ENCODE measurements around the gene VAC14. TPM values are rescaled to one million over a fixed set of nuclear protein-coding genes. Genes with fewer than 3 reads are reported as not detected.

VAC14 gene
- polyA plus RNA-seq, 3 donors, result 20.7 to 49.4 (median 31.1) TPM

GRCh38 chr16:70740174-70740913 is 60.6 kb downstream of the VAC14 start:
- H3K27ac ChIP-seq (ENCODE audit: low read depth in 1 of 2, low read length in 2 of 2), result no peak overlapping the region
- no peaks in the 10 kb centered on the region for H4K20me1 ChIP-seq (ENCODE audit: insufficient read depth, low read length)
- Mint-ChIP-seq H3K27ac (no peak overlapping the region), H3K36me3 (peaks cover 60 to 87% of the 10 kb centered on the region in 2 donors), H3K9me3 (peaks cover 11 to 16% (median 13%) of the 10 kb centered on the region in 7 donors), H3K27me3 (ENCODE audit: low read depth in 3 of 3) (peaks cover 0 to 6% (median 2%) of the 10 kb centered on the region in 3 donors), H3K4me3 (no peak overlapping the region), H3K4me1 (peaks cover 17% of the 10 kb centered on the region)
- peaks cover 52 to 80% of the 10 kb centered on the region in 2 donors for H3K36me3 ChIP-seq (replicated peaks in 1 of 2; ENCODE audit: control insufficient read depth in 1 of 2, insufficient read depth in 2 of 2, low read length in 2 of 2)
- TF ChIP-seq CTCF (IDR thresholded peaks at IDR 0.05), result no peak
- no peak overlapping the region for H3K4me3 ChIP-seq (replicated peaks in 1 of 3; ENCODE audit: low read depth in 2 of 3, low read length in 3 of 3)
- intact Hi-C loops (cut with micrococcal nuclease), result no loop called here
- no peaks in the 10 kb centered on the region for H3K27me3 ChIP-seq (ENCODE audit: control insufficient read depth in 2 of 2, insufficient read depth in 2 of 2, low read length in 2 of 2)
- 92% methylated on average over 13 of the region's 16 CpGs for WGBS (ENCODE audit: insufficient coverage)
- H3K4me2 ChIP-seq (replicated peaks; ENCODE audit: extremely low read depth, low read length, poor library complexity, severe bottlenecking), result no peak overlapping the region
- no peak overlapping the region for H2AFZ ChIP-seq (ENCODE audit: insufficient read depth, low read depth, low read length, poor library complexity, severe bottlenecking)
- H3K9ac ChIP-seq (ENCODE audit: insufficient read depth, low read length, poor library complexity, severe bottlenecking), result no peak overlapping the region
- H3K4me1 ChIP-seq (ENCODE audit: control insufficient read depth in 1 of 2, insufficient read depth in 2 of 2, low read length in 2 of 2), result peaks cover 6 to 10% of the 10 kb centered on the region in 2 donors
- H3K79me2 ChIP-seq (ENCODE audit: insufficient read depth, low read length), result no peaks in the 10 kb centered on the region
- no peak for DNase-seq
- peaks cover 8 to 13% of the 10 kb centered on the region in 2 donors for H3K9me3 ChIP-seq (replicated peaks in 1 of 2; ENCODE audit: control insufficient read depth in 1 of 2, insufficient read depth in 1 of 2, low read length in 2 of 2)

GRCh38 chr16:70739389-70739788 is 61.6 kb downstream of the VAC14 start:
- Mint-ChIP-seq H3K4me3 (no peak overlapping the region), H3K36me3 (peaks cover 66 to 87% of the 10 kb centered on the region in 2 donors), H3K9me3 (peaks cover 10 to 15% (median 11%) of the 10 kb centered on the region in 7 donors), H3K27me3 (ENCODE audit: low read depth in 3 of 3) (peaks cover 0 to 6% (median 2%) of the 10 kb centered on the region in 3 donors), H3K4me1 (peaks cover 17% of the 10 kb centered on the region), H3K27ac (peak overlapping the region in 5 of 7 donors; percentile 3 to 59 (median 16))
- 84% methylated on average over 7 of the region's 7 CpGs for WGBS (ENCODE audit: insufficient coverage)
- Histone ChIP-seq H3K4me3 (replicated peaks in 1 of 3; ENCODE audit: low read depth in 2 of 3, low read length in 3 of 3) (no peak overlapping the region), H2AFZ (ENCODE audit: insufficient read depth, low read depth, low read length, poor library complexity, severe bottlenecking) (no peak overlapping the region), H3K36me3 (replicated peaks in 1 of 2; ENCODE audit: control insufficient read depth in 1 of 2, insufficient read depth in 2 of 2, low read length in 2 of 2) (peaks cover 50 to 80% of the 10 kb centered on the region in 2 donors), H3K4me2 (replicated peaks; ENCODE audit: extremely low read depth, low read length, poor library complexity, severe bottlenecking) (no peak overlapping the region), H3K4me1 (ENCODE audit: control insufficient read depth in 1 of 2, insufficient read depth in 2 of 2, low read length in 2 of 2) (peaks cover 6 to 10% of the 10 kb centered on the region in 2 donors), H3K9me3 (replicated peaks in 1 of 2; ENCODE audit: control insufficient read depth in 1 of 2, insufficient read depth in 1 of 2, low read length in 2 of 2) (peaks cover 8 to 13% of the 10 kb centered on the region in 2 donors), H3K27me3 (ENCODE audit: control insufficient read depth in 2 of 2, insufficient read depth in 2 of 2, low read length in 2 of 2) (no peaks in the 10 kb centered on the region), H3K9ac (ENCODE audit: insufficient read depth, low read length, poor library complexity, severe bottlenecking) (no peak overlapping the region), H4K20me1 (ENCODE audit: insufficient read depth, low read length) (no peaks in the 10 kb centered on the region), H3K27ac (ENCODE audit: low read depth in 1 of 2, low read length in 2 of 2) (no peak overlapping the region), H3K79me2 (ENCODE audit: insufficient read depth, low read length) (no peaks in the 10 kb centered on the region)
- no peak for TF ChIP-seq CTCF (IDR thresholded peaks at IDR 0.05)
- intact Hi-C loops (cut with micrococcal nuclease), result no loop called here
- no peak for DNase-seq
